Ovary (tissue), 3 donors: ENCODE results near the gene TGIF1.

Experiments used
- POLR2A ChIP-seq: fragments of 450-650 bp; IDR thresholded peaks from one replicate; pipeline ENCODE4 v1.6.1; 2017; ENCODE audit warnings: antibody characterized with exemption, mild to moderate bottlenecking, moderate library complexity
- TF ChIP-seq, protein P1 (sequence below), 3 donors: fragments of 450-650 bp in 2 of 3; fragments of 200-600 bp in 1 of 3; IDR thresholded peaks; one replicate each; pipeline versions ENCODE4 v1.5.1 to v1.8.0; 2016 to 2022; ENCODE audit warnings: antibody characterized with exemption in 3 of 3, mild to moderate bottlenecking in 1 of 3
- donor health status: DM: no; HTN: no; CAD: no.

DNA sequence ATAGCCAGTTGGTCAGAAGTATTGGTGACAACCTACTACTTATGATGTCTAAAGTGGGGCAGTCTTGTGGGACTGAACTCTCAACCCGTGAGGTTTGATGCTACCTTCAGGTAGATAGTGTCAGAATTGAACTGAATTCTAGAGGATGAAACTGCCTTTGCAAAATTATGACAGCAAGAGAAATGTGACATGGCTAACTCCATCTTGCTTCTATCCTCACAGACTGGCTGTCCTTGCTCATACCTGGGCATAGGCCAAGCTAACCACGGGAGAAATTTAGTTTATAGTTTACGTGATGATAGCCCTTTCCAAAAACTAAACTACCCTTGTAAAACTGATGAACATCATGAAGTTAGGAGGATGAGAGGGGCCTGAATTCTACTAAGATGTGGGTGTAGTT, 24.9 kb upstream of the TGIF1 start:
- TF ChIP-seq, protein P1, sequence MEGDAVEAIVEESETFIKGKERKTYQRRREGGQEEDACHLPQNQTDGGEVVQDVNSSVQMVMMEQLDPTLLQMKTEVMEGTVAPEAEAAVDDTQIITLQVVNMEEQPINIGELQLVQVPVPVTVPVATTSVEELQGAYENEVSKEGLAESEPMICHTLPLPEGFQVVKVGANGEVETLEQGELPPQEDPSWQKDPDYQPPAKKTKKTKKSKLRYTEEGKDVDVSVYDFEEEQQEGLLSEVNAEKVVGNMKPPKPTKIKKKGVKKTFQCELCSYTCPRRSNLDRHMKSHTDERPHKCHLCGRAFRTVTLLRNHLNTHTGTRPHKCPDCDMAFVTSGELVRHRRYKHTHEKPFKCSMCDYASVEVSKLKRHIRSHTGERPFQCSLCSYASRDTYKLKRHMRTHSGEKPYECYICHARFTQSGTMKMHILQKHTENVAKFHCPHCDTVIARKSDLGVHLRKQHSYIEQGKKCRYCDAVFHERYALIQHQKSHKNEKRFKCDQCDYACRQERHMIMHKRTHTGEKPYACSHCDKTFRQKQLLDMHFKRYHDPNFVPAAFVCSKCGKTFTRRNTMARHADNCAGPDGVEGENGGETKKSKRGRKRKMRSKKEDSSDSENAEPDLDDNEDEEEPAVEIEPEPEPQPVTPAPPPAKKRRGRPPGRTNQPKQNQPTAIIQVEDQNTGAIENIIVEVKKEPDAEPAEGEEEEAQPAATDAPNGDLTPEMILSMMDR (IDR thresholded peaks at IDR 0.05), result no peak
- no peak for TF ChIP-seq POLR2A
